SK-N-SH treated with all-trans-retinoic acid at 6 μM for 48 hours (cell line): ENCODE data around the gene GPC6.
A peak's percentile ranks its signal among the peaks of the same experiment; 100 is the strongest.

ENCODE experiments used
- BACH2 ChIP-seq: fragments of 250-450 bp; sonication (Bioruptor Pico); IDR thresholded peaks from 2 replicates; pipeline ENCODE4 v1.9.0; 2021; ENCODE audit warnings: mild to moderate bottlenecking, borderline replicate concordance
- CSDC2 ChIP-seq: fragments of 250-450 bp; sonication (Bioruptor Pico); IDR thresholded peaks from 2 replicates; pipeline ENCODE4 v1.5.0; 2020; ENCODE audit warnings: mild to moderate bottlenecking, moderate library complexity
- ESRRG ChIP-seq: fragments of 250-450 bp; sonication (Bioruptor Pico); IDR thresholded peaks from 2 replicates; pipeline ENCODE4 v1.6.1; 2021; ENCODE audit warnings: mild to moderate bottlenecking
- GLIS3 ChIP-seq: fragments of 250-450 bp; sonication (Bioruptor Pico); IDR thresholded peaks from 2 replicates; pipeline ENCODE4 v1.5.0; 2020; ENCODE audit warnings: mild to moderate bottlenecking, moderate library complexity
- ISL1 ChIP-seq: fragments of 250-450 bp; sonication (Bioruptor Pico); IDR thresholded peaks from 2 replicates; pipeline ENCODE4 v2.1.2; 2022; ENCODE audit warnings: mild to moderate bottlenecking, moderate library complexity
- SNAI2 ChIP-seq: fragments of 250-450 bp; sonication (Bioruptor Pico); IDR thresholded peaks from 2 replicates; pipeline ENCODE4 v1.5.0; 2020; ENCODE audit warnings: mild to moderate bottlenecking, moderate library complexity
- TCF4 ChIP-seq: fragments of 250-450 bp; sonication (Bioruptor Pico); IDR thresholded peaks from 2 replicates; pipeline ENCODE4 v1.8.0; 2021; ENCODE audit warnings: mild to moderate bottlenecking, moderate library complexity, borderline replicate concordance
- ZC3H10 ChIP-seq: fragments of 250-450 bp; sonication (Bioruptor Pico); IDR thresholded peaks from 2 replicates; pipeline ENCODE4 v1.5.1; 2021; ENCODE audit warnings: mild to moderate bottlenecking, moderate library complexity
- ZFP30 ChIP-seq: fragments of 450-650 bp; formaldehyde crosslinking; IDR thresholded peaks from 2 replicates; pipeline ENCODE4 v1.5.0; 2022; ENCODE audit warnings: mild to moderate bottlenecking, moderate library complexity
- ZNF565 ChIP-seq: fragments of 450-650 bp; formaldehyde crosslinking; conservative IDR thresholded peaks from 2 replicates; pipeline ENCODE4 v1.5.0; 2020; ENCODE audit warnings: low read depth, mild to moderate bottlenecking, moderate library complexity
- ZNF70 ChIP-seq: fragments of 450-650 bp; formaldehyde crosslinking; IDR thresholded peaks from 2 replicates; pipeline ENCODE4 v1.5.0; 2020; ENCODE audit warnings: mild to moderate bottlenecking, moderate library complexity
- TF ChIP-seq, protein P1 (sequence below): fragments of 250-450 bp; sonication (Bioruptor Pico); IDR thresholded peaks from 2 replicates; pipeline ENCODE4 v1.8.0; 2020; ENCODE audit warnings: mild to moderate bottlenecking, moderate library complexity, borderline replicate concordance
- TF ChIP-seq, protein P2 (sequence below): fragments of 250-450 bp; sonication (Bioruptor Pico); IDR thresholded peaks from 2 replicates; pipeline ENCODE4 v1.5.1; 2021; ENCODE audit warnings: mild to moderate bottlenecking, moderate library complexity
- TF ChIP-seq, protein P3 (sequence below): fragments of 250-450 bp; sonication (Bioruptor Pico); IDR thresholded peaks from 2 replicates; pipeline ENCODE4 v1.8.0; 2021; ENCODE audit warnings: low read depth, mild to moderate bottlenecking, moderate library complexity, borderline replicate concordance

DNA sequence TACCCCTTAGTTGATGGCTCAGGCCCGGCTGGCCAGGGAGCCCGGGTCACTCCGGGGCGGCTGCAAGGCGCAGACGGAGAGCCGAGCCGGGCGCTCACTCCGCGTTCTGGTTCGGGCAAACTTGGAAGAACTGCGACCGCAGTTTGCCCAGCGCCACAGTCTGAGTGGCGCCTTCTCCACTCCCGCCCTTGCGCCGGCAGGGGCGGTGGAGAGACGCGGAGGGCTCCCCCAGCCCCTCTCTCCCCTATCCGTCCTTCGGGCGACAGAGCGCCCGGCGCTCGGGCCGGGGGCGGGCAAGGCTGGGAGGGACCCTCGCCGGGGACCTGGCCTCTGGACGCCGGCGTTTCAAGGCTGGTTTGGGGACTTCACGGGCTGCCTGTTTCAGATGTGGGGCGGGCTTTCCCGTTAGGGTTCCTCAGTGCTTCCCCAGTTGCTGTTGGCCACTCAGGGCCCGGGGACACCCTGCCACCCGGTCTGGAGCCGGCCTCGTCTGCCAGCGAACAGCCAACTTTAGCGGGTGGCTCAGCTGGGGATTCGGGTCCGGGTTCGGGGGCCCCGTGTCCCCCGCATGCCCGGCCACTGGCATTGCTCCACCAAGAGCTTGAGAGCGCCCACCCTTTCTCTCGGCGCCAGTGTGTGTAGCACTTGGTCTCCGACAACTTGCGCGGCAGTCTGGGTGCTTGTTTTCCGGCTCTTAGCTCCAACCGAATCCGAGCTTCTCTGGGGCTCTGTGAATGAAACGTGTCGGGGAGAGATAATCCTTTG is 1.5 kb downstream of the GPC6 start:
- TF ChIP-seq ISL1 (no peak), TCF4 (CRISPR knock-in tag) (no peak), ZNF70 (CRISPR knock-in tag) (no peak), CSDC2 (CRISPR knock-in tag) (peak; percentile 55; the same call in 1 of the 2 replicates), ZNF565 (CRISPR knock-in tag) (no peak), GLIS3 (CRISPR knock-in tag) (no peak), BACH2 (no peak), ZFP30 (no peak), ZC3H10 (CRISPR knock-in tag) (no peak), SNAI2 (CRISPR knock-in tag) (no peak), ESRRG (CRISPR knock-in tag) (no peak)
- TF ChIP-seq, protein P1, sequence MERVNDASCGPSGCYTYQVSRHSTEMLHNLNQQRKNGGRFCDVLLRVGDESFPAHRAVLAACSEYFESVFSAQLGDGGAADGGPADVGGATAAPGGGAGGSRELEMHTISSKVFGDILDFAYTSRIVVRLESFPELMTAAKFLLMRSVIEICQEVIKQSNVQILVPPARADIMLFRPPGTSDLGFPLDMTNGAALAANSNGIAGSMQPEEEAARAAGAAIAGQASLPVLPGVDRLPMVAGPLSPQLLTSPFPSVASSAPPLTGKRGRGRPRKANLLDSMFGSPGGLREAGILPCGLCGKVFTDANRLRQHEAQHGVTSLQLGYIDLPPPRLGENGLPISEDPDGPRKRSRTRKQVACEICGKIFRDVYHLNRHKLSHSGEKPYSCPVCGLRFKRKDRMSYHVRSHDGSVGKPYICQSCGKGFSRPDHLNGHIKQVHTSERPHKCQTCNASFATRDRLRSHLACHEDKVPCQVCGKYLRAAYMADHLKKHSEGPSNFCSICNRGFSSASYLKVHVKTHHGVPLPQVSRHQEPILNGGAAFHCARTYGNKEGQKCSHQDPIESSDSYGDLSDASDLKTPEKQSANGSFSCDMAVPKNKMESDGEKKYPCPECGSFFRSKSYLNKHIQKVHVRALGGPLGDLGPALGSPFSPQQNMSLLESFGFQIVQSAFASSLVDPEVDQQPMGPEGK (CRISPR knock-in tag), result no peak
- TF ChIP-seq, protein P2, sequence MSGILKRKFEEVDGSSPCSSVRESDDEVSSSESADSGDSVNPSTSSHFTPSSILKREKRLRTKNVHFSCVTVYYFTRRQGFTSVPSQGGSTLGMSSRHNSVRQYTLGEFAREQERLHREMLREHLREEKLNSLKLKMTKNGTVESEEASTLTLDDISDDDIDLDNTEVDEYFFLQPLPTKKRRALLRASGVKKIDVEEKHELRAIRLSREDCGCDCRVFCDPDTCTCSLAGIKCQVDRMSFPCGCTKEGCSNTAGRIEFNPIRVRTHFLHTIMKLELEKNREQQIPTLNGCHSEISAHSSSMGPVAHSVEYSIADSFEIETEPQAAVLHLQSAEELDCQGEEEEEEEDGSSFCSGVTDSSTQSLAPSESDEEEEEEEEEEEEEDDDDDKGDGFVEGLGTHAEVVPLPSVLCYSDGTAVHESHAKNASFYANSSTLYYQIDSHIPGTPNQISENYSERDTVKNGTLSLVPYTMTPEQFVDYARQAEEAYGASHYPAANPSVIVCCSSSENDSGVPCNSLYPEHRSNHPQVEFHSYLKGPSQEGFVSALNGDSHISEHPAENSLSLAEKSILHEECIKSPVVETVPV (CRISPR knock-in tag), result no peak
- TF ChIP-seq, protein P3, sequence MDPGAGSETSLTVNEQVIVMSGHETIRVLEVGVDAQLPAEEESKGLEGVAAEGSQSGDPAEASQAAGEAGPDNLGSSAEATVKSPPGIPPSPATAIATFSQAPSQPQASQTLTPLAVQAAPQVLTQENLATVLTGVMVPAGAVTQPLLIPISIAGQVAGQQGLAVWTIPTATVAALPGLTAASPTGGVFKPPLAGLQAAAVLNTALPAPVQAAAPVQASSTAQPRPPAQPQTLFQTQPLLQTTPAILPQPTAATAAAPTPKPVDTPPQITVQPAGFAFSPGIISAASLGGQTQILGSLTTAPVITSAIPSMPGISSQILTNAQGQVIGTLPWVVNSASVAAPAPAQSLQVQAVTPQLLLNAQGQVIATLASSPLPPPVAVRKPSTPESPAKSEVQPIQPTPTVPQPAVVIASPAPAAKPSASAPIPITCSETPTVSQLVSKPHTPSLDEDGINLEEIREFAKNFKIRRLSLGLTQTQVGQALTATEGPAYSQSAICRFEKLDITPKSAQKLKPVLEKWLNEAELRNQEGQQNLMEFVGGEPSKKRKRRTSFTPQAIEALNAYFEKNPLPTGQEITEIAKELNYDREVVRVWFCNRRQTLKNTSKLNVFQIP (CRISPR knock-in tag), result no peak
